ENCODE results near the gene INAFM2. TPM values are rescaled to one million over a fixed set of nuclear protein-coding genes. Genes with fewer than 3 reads are reported as not detected.

INAFM2 gene
- total RNA-seq, 1 donor from 2014 or later: 56.2 TPM

DNA sequence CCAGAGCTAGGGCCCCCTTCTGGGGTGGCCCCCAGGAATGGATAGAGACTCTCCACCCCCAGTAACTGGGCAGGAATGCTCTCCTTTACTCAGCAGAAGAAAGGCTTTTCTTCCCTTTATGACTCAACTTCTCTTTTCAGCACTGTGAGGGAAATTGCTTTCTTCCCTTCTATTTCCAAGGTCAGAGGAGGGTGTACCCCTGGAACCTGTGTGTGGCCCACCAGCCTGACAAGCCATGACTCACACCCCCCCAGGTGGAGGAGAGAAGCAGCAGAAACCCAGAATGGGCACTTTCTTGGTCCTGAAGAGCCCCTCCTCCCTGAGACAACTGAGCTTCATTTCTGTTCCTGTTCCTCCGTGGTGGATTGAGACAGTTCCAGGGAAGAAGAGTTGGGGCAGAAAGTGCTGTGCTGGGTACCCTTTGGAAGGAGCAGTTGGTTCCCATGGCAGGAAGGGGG, 37.9 kb upstream of the INAFM2 start:
- ATAC-seq (ENCODE audit: poor library complexity) (peak; percentile 3), DNase-seq (no peak)
- intact Hi-C loops (cut with DNase I): no loop called here

DNA sequence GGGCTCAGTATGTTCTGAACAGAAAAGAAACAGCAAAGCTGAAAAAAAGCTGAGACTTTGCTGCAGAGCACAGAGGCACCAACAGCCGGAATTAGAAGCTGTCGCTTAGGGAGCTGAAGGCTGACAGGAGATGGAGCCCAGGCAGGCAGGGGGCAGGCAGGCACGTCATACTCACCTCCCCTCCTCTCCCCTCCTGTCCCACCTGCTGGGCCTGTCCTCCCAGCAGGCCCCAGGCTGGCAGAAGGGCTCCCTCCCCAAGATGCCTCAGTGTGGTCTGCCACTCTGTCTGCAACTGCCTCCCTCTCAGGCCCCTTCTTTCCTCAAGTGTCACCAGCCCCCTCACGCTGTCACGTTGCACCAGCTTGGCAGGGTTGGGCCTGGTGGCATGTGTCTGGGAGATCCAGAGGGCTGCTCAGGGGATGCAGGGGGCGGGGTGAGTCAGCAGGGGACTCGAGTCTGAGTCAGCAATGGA, 37.4 kb upstream of the INAFM2 start:
- DNase-seq (no peak), ATAC-seq (ENCODE audit: poor library complexity) (peak; percentile 33)
- intact Hi-C loops (cut with DNase I): no loop called here

DNA sequence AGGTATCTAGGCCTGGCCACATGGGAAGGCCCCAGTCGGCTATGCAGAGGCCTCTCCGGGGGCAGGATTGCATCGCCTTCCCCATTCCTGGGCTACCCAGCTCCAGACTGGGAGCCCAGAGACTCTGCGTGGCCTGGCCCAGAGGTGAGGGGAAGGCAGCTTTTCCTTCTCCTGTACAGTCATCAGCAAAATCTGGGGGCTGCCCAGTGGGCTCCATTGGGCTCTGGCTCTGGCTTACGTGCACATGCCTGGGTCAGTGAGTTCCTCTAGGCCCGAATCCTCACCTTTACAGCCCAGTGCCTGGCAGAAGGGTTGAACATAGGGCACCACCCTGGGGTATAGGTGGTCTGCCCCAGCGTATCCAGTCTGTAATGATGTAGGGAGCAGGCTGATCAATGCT, 36.7 kb upstream of the INAFM2 start:
- DNase-seq (no peak), ATAC-seq (ENCODE audit: poor library complexity) (no peak)
- intact Hi-C loops (cut with DNase I): no loop called here

DNA sequence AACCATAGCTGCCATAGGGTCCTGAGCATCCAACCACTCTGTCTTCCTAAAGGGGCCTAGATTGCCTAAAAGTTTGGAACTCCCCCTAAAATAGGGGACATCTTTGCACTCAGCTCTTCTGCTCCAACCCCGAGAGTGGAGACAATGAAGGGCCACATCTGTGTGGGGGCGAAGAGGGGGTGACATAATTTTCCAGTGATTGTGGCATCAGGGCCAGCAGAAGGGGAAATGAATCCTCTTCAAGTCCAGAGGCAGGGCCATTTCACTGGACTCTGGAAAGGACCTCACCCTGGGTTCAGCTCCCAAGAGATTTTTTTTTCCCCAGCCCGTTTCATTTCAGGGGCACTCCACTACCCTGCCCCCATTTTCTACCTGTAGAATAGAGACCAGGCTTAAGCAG, 36.0 kb upstream of the INAFM2 start:
- intact Hi-C loops (cut with DNase I): no loop called here
- DNase-seq: no peak
- ATAC-seq (ENCODE audit: poor library complexity): no peak

DNA sequence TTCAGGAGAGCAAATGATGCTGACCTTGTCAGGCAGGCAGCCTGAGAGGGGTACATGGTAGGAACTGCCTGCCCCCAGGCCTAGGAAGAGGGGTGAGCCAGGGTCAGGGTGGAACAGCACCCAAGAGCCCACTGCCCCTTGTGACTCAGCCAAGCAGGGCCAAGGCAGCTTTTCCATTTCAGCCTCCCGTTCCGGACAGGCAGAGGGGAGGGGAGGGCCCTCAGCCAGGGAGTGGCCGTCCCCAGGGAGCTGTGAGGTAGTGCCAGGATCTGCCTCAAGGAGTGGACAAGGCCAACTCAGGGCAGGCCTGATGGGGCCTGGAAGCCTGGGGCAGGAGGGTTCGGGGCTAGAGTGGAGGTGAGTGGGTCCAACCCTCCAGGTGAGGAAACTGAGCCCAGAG, 35.5 kb upstream of the INAFM2 start:
- ATAC-seq (ENCODE audit: poor library complexity): no peak
- intact Hi-C loops (cut with DNase I): no loop called here

DNA sequence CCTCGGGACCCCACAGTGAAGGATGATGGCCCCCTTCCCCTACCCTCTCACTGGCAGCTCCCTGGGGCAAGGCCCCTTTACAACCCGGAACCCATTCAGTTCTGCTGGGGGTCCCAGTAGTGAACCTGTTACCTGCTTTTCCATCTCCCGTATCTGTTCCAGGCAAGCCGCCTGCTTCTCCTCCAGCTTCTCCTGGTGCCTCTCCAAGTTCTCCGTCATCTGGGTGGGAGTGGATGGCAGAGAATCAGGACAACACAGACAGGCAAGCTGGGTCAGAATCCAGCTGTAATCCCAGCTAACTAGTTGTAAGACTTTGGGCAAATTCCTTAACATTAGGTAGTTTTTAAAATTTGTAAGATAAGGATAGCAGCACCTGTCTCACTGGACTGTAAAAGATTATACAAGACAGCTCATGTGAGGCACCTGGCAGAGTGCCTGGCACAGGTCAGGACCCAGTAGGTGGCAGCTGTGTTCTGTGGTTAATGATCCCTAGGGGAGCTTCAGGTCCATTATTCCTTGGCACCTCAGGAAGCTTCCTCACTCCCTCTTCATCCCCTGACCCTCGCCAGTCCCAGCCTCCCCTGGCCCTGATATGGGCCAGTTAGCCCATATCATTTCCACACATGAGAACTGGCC, 34.2 kb upstream of the INAFM2 start:
- DNase-seq (peak; percentile 67), ATAC-seq (ENCODE audit: poor library complexity) (peak; percentile 33)

More for the DNA sequence above, 35.5 kb upstream of the INAFM2 start:
- no peak for DNase-seq

DNA sequence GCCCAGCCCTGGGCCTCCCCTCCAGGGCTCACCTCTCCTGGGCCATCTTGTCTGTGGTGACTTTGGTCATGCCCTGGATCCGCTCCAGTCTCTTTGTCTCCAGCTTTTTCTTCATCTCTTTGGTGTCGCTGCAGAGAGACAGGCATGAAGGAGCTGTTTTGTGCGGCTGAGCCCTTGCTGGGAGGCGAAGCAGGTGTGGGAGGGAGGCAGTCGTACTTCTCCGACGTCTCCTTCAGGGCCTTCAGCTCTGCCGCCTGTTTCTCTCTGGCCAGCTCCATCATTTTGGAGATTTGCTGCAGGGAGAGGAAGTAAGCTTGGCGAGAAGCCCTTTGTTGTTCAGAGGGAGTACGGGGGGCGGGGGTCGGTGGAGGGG, 33.0 kb upstream of the INAFM2 start:
- ATAC-seq (ENCODE audit: poor library complexity): no peak
- intact Hi-C loops (cut with DNase I): no loop called here
- DNase-seq: no peak

More for the DNA sequence above, 34.2 kb upstream of the INAFM2 start:
- intact Hi-C loops (cut with DNase I): no loop called here

DNA sequence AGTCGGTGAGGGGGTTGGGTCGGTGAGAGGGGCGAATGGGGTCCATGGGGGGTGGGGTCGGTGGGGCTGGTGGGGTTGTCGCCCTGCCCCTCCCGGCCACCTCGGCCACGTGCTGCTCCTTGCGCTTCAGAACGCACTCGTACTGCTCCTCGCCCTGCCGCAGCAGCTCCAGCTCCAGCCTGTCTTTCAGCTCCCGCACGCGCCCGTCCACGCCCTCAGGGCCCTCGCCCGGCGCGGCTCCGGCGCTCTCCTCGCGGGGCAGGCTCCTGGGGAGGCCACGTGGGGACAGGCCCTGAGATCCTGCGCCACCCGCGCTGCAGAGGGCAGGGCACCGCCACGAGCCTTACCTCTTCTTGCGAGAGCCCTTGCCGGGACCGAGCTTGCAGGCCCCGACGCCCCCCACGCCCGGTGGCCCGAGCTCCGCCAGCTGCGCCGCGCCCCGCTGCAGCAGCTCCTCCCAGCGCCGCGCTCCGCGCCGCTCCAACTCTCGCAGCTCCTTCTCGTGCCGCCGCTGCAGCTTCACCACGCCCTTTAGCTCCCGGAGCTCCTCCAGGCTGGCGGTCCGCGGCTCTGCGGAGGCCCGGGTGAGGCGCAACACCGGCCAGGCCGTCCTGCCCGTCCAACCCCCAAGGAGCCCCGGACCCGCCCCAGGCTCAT, 32.4 kb upstream of the INAFM2 start:
- intact Hi-C loops (cut with DNase I): no loop called here
- ATAC-seq (ENCODE audit: poor library complexity) (peak; percentile 55), DNase-seq (peak; percentile 57)

DNA sequence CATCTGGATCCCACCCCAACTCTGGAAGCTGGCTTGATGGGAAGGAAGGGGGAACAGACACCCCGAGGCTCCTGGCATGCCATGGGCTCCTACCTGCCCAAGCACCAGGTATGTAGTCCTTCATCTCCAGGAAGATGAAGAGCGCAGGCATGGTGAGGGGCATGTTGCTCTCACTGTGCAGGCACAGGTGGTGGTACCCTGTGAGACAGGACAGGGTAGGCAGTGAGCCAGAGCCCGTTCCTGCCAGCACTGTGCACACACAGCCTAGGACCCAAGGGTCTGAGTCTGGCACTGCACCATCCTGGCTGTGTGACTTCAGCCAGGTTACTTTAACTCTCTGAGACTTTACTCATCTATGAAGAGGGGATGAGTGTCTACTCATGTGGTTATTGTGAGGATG, 31.2 kb upstream of the INAFM2 start:
- DNase-seq: peak; percentile 8
- ATAC-seq (ENCODE audit: poor library complexity): no peak
- intact Hi-C loops (cut with DNase I): no loop called here

DNA sequence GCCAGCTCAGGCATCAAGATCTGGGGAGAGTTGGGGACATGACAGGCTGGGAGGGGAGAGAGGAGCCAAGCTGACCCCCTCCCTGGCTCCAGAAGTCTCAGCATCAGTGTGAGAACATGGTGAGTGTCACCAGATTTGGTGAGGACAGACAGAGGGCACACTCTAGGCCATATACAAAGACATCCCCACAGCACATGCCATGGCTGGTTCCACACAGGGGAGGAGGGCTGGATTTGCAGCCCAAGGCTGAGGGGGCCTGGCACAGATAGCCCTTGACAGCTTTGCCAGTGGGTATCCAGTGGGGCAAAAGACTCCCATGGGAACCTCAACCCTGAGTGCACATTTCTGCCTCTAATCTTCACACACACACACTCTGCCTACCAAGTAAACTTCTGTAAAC, 30.5 kb upstream of the INAFM2 start:
- intact Hi-C loops (cut with DNase I): no loop called here
- DNase-seq (peak; percentile 17), ATAC-seq (ENCODE audit: poor library complexity) (no peak)

DNA sequence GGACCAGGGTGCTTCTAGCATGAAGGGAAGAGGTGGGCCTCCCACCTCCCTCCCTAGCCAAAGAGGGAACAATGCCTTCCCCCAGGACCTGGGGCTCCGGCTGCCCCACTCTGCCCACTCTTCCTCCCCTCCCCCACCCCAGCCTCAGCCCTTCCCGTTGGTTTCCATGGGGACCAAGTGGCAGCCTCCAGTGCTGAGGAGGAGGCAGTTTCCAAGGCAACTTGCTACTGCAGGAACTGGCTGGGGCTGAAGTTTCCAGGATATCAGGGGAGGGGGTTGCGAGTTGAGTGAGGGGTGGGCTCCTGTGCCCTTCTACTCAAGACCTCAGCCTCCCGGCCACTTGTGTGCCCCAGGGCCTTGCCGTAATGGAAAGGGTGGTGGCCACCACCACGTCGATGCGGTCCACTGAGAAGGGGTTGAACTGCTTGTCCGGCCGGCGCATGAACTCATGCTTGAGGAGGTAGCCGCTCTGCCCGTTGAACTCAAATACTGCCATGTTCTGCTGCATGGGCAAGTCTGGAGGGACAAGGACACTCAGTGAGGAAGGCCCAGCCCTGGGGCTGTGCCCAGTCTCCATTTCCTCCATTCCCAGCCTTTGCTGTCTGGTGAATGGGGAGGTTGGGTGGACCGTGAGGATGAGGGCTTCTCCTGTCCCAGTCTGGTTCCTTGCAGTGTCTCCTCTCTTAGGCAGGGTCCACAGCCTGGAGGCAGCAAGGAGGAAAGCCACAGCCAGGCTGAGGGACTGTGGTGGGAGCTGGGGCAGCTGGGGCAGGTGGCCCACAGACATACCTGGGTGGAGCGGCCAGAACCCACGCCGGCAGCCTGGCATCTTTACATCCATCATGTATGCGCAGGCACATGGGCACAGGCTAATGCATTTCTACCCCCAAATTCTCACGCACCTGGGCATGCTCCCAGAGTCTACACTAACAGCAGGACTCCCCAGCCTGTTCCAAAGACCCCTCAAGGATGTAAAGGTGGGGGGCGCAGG, 29.3 kb upstream of the INAFM2 start:
- intact Hi-C loops (cut with DNase I): no loop called here
- ATAC-seq (ENCODE audit: poor library complexity) (no peak), DNase-seq (peak; percentile 27)

DNA sequence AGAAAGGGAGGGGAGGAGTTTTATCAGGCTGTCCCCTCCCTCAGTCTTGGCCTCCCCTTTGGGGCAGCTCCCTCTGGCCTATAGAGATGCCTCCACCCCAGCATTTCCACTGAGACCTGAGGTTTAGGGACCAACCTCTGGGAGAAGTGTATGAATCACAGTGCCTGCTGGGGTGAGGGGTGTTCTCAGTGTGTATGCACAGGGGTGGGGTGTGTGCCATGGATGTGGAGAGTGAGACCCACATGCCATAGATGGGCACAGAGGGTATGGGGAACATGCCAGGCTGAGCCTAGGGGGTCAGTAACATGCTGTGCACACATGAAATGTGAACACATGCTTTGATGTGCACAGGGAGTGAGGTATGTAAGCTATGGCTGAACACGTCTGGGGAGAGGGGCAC, 28.2 kb upstream of the INAFM2 start:
- intact Hi-C loops (cut with DNase I): no loop called here
- no peak for DNase-seq
- no peak for ATAC-seq (ENCODE audit: poor library complexity)

DNA sequence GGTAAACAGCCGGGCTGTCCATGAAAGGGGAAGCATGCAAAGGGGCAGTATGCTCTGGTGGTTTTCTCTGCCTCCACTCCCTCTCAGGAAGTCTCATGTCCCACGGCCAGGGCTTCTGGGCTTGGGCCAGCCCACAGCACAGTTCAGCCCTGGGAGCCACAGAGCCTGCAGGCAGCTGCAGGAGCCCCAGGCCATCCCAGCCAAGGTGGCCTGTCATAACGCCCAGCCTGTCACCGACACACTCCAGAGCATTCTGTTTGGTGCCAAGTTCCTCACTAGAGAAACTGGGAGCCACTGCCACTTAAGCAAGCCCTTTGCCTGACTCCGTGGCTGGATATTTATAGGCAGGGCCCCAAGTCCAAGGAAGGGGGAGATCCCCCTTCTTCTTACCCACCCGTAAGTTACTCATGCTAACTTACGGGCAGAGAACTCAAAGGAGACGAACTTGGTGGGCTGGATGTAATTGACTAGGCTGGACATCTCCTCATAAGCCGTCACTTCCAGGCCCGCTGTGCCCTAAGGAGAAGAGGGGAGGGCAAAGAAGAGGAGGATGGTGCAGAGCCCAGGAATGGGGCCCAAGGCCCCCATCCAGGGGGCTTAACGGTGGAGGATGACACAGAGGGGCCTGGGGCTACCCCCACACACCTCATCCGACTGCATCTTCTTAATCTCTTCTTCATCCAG, 27.5 kb upstream of the INAFM2 start:
- ATAC-seq (ENCODE audit: poor library complexity) (peak; percentile 92), DNase-seq (peak; percentile 86)
- intact Hi-C loops (cut with DNase I): no loop called here

DNA sequence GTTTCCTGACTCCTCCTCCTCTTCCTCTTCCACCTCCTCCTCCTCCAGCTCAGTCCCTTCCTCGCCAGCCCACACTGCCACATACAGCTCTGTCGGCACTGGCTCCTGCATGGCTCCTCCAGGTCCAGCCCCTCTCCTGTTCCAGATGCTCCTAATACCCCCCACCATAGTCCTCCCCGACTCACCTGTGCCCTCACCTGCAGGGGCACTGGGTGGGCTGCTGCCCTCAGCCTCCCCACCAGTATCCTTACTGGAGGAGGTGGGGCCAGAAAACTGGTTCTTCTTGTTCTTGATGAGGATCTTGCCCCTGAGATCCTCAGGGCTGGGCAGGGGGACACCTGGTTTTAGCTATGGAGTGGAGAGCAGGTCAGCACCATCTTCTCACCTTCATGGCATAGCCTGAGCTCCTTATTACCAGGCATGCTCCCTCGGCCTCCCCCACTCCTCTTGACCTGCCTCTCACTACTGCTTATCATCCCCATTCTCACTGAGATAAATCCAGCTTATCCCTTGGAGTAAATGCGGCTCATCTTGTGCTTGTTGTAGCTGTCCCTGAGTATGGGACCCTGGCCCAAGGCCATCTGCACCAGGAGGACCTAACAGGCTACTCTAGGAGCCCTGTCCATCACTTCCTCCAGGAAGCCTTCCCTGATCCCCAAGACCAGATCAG, 26.8 kb upstream of the INAFM2 start:
- DNase-seq (peak; percentile 26), ATAC-seq (ENCODE audit: poor library complexity) (no peak)
- intact Hi-C loops (cut with DNase I): no loop called here

DNA sequence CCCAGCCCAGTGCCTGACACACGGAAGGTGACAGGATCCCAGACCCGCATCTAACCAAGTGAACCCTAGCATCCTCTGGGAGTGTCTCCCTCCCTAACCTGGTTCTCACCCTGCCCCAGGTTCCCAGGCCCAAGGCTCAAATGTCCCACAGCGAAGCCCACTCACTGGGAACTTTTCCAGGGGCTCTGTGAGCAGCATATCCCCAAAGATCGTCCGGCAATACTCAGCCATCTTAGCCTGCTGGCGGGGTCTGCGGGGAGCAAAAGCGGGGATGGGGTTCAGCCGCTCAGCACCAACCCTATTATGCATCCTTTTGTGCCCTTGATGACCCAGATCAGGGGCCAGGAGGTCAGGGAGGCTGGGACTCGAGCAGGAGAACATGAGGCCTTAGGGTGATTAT, 26.1 kb upstream of the INAFM2 start:
- DNase-seq (peak; percentile 21), ATAC-seq (ENCODE audit: poor library complexity) (no peak)
- intact Hi-C loops (cut with DNase I): no loop called here

DNA sequence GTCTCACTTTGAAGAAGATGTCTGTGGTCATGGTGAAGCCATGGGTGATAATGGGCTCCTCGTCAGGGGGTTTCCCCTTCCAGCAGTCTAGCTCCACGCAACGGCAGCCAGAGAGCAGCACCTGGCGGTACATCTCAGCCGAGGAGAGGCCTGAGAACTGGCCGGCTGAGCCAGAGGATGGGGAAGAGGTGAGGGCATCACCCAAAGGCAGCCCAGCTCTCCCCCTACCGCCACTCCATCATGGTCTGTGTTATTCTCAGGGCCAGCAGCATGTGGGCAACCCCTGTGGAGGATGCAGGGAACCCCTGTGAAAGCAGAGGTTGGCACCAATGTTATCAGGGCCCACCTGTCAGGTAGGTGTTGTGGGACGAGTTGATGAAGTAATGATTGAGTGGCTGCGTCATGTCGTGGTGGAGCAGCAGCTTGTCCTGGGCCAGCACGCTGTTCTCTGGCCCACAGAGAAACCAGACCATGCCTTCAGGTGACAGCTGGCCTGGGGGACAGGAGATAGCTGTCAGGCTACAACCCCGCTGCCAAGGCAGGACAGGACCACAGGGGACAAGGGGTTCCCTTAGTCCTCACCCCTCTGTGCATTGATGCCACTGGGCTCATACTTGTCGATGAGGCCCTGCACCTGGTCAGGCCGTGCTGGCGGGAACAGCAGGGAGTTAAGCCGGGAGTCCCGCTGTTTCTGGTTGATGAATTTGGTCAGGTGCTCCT, 25.1 kb upstream of the INAFM2 start:
- peak; percentile 24 for DNase-seq
- ATAC-seq (ENCODE audit: poor library complexity): no peak
- intact Hi-C loops (cut with DNase I): no loop called here

DNA sequence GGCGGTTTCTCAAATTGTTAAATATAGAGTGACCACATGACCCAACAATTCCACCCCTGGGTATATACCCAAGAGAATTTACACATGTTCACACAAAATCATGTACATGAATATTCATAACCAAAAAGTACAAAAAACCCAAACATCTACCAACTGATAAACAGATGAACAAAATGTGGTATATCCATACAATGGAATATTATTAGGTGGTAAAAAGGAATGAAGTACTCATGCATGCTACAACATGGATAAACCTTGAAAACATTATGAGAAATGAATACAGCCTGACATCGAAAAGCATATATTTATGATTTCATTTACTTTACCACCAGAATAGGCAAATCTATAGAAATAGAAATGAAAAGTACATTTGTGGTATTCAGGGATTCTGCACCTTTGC, 23.1 kb upstream of the INAFM2 start:
- DNase-seq (no peak), ATAC-seq (ENCODE audit: poor library complexity) (no peak)
- intact Hi-C loops (cut with DNase I): no loop called here

DNA sequence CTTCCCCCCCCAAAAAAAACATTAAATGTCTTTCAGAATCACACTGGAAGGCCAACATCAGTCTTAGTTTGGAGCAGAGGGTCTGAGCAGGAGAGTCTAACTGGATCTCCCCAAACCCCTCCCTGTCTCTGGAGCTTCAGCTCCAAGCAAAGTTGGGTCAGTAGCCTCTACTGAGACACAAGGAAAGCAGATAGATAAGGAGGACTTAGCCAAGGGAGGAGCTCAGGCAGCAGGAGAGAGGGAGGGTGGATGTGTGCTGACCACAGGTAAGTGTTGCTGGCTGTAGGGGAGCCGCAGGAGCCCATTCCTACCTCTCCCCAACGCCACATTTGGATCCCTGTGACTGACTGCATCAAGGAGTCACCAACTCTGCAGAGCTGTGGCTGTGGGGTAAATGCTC, 22.7 kb upstream of the INAFM2 start:
- DNase-seq (no peak), ATAC-seq (ENCODE audit: poor library complexity) (no peak)
- intact Hi-C loops (cut with DNase I): no loop called here
